ENCODE measurements around the gene TRMT10C.
"Not testable (repeated sequence)": the region's sequence is repeated elsewhere in the genome, so short reads cannot be mapped to it uniquely, and the experiment has no call there.

Gene TRMT10C

DNA sequence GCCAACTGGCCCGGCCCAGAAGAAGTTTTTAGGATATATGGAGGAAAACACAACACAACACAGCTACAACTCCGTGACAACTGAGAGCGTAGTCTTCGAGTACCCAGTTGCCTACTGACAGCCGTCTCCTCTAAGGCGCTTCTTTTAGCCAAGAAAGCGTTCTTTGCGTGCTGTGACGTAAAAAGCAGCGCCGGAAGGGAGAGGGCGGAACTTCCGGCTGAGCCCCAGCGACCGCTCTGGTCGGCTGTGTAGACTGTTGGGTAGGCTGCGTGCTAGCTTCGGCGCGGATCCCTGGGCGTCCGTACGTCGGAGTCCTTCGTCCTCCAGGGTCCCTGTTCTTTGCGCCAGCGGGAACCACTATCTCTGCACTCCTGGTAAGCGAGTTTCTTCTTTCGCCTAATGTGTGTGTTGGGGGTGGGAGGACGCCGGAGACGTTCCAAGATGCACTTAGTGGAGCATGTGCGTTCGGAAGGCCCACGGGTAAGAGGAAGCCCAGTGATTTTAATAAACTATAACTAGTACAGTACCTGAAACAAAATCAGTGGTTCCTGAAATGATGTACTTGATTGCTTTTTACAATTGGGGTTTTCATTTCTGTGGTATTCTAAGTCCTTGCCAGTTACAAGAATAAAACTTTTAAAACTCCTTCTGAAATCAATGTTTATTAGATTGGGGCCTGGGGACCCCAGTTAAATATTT is at the start of gene TRMT10C:
Gene TRMT10C, plus strand, starts transcription at position 239 of the 699 bp plus-strand sequence. CDS start 2,914 bp downstream, outside the sequence.
- peak; percentile 95 for DNase-seq (ENCODE audit: low spot score)

DNA sequence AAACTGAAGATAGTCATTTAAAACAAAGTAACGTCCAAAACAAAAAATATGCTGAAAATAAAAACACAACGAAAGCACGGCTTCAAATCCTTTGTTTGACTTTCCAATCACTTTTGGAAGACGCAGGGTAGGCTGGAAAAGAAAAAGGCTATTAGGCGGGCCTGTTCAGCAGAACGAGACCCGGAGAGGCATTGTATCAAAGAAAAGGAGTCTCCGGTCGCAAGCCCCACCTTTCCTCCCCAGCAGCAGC is 49.3 kb upstream of the TRMT10C start:
- DNase-seq (ENCODE audit: low spot score): no peak

DNA sequence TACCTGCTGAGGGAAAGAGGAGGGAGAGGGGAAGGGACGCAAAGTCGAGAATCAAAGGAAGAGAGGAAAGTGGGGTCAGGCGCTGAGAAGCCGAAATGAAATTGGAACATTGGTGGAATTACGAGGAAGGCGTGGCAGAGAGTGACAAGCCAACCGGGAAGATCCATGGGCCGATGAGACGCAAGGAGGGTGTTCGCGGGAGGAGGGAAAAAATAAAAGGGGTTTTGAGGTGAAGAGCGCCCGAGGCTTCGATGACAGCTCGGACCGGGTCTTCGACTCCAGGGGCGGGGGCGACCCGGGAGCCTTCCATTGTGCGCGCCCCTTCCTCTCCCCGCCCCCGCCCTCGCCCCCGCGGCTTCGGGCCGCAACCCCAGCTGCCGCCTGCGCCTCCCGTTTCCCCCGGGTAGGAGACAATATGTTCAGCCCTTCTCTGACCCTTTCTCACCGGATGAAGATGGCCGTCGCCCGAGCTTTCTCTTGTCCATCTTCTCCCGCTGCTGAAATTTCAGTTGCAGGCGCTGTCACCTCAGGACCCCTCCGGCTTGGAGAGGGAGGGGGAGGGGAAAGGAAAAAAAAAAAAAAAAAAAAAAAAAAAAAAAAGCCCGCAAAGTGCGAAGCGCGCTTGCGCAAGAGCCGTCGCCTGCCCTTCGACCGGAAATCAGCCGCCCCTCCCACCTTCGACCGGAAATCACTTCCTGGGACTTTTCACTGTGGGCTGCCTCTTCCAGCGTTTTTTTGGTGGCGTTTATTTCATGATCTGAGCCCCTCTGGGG is 48.8 kb upstream of the TRMT10C start, which contains the start of gene SENP7:
Gene SENP7, minus strand, starts transcription at position 567 of the 773 bp plus-strand sequence. Its CDS starts 82 bp downstream, at position 485.
- peak; percentile 98 for DNase-seq (ENCODE audit: low spot score)

DNA sequence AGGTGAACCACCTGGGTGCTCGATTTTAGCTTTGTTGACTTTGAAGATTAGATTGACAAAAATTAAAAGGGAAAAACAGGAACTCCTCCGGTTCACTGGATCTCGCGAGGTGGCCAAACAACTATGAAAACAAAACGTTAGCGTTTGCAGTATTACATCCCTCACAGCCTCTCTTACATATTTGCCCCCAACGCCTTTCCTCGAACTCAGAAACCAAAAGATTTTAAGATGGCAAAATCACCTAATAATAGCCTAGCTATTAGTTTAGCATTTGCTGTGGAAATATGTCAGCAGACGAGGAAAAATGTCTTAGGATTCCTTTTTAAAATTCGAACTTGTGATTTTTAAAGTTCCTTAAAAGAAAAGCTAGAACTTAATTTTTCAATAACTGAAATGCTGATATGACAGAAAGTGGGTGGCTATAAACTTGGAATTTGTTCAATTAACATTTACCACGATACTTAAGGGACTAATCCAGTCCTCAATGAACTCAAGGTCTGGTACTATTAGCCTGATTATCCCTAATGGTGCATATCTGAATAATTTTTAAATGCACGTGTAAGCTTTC is 48.2 kb upstream of the TRMT10C start:
- no peak for DNase-seq (ENCODE audit: low spot score)

DNA sequence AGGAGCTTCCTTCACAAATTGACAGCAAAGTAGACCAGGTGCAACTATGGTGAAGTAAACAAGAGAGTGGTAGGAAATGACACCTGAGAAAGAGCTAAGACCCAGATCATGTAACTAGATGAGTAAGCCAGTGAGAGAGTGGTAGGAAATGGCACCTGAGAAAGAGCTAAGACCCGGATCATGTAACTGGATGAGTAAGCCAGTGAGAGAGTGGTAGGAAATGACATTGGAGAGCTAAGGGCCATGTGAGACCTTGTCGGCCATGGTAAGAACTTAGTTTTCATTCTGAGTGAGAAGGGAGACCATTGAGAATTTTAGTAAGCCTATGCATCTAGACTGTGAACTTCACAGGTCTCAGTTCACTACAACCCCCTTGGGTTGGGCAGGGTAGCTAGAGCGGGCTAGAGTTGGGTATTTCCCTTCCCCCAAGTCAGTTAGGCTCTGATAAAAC is 43.2 kb upstream of the TRMT10C start:
- no peak for DNase-seq (ENCODE audit: low spot score)

DNA sequence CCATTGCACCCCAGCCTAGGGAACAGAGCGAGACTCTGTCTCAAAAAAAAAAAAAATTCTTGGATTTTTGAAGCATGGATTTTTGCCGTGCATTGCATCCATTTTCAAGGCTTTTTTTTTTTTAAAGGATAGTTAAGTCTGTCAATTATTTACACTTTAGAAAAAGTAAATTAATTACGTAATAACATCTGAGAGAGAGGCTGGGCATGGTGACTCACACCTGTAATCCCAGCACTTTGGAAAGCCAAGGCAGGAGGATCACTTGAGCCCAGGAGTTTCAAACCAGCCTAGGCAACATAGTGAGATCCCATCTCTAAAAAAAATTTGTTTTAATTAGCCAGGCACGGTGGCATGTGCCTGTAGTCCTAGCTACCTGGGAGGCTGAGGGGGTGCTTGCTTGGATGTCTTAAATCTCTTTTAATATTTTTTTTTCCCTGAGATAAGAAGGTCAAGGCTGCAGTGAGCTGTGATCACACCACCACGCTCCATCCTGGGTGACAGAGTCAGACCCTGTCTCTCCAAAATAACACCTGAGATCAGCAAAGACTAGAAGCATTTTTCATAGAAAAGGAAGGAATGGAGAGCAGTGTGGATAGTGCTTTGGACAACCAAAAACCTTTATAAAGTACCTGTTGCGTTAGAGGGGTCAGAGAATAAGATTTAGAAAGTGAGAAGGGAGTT is 41.8 kb upstream of the TRMT10C start:
- DNase-seq (ENCODE audit: low spot score): no peak

DNA sequence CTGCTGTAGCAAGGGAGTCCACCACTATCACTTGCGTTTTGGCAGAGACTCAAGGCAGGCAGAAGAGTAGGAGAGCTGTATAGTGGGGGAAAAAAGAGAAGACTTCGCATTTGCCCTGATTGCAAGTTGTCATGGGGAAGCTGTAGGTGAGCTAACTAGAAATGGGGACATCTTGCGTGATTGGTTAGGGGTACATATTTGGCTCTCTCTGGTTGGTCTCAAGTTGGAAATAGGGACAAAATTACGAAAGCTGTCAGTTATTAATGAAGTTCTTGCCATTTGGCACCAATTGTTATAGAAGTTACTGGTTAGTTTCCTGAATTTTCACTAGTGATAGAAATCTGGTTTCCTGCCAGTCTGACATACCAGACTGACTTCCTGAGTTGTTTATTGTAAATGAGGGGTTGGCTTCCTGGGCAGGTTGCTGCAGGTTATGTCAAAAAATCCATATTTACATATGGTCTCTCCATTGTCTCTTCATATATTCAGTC is 40.4 kb upstream of the TRMT10C start:
- DNase-seq (ENCODE audit: low spot score): no peak

DNA sequence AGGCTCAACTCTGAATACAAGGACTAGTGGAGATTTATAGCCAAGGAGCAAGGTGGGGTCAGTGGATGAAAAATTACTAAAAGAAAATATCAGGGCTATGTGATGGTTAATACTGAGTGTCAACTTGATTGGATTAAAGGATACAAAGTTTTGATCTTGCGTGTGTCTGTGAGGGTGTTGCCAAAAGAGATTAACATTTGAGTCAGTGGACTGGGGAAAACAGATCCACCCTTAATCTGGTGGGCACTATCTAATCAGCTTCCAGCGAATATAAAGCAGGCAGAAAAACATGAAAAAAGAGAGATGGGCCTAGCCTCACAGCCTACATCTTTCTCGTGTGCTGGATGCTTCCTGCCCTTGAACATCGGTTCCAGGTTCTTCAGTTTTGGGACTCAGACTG is 34.2 kb upstream of the TRMT10C start:
- no peak for DNase-seq (ENCODE audit: low spot score)

DNA sequence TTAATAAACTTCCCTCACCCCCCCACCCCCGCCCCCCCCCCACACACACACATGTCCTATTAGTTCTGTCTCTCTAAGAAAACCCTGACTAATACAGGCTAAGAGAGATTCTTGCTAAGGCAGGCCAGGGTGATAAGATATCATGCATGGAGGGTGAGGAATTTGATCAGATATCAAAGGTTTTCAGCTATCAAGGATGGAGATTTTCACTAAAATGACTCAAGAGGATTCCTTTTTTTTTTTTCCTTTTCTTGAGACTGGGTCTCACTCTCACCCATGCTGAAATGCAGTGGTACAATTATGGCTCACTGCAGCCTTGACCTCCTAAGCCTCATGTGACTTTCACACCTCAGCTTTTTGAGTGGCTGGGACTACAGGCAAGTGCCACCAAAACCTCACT is 33.8 kb upstream of the TRMT10C start:
- no peak for DNase-seq (ENCODE audit: low spot score)

DNA sequence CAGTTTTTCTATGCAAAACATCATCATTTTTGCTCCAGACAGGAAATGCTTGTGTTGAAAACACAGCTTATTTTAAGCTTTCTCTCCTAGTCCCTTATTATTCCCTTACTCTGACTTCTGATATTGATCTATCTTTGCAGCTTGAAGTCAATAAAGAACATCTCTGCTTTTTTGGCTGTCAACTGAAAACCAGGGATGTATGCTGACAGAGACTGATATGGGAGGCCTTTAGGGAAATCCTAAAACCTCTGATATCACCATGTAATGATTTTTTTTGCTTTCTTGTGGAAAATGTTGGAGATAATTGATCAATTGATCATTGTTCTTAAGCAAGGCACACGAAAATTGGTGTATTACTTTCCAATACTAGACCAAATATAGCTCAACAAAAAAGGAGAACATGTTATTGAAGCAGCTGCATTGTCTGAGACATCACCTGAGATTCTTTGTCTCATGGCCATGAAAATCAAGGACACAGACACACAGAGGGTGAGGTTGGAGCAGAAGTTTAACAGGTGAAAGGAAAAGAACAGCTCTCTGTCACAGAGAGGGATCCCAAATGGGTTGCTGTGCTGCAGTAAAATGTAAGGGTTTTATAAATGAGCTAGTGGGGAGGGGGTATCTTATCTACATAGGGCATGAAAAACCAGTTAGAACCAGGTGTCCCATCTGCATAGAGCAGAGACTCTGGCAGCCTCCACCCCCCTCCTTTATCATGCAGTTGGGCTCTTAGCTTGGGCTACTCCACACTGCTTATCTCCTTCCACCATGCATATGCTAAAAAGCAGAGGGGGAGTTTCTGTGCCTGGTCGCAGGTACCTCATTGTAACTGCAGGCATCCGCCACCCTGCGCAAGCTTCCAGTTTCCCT is 31.6 kb upstream of the TRMT10C start:
- no peak for DNase-seq (ENCODE audit: low spot score)

DNA sequence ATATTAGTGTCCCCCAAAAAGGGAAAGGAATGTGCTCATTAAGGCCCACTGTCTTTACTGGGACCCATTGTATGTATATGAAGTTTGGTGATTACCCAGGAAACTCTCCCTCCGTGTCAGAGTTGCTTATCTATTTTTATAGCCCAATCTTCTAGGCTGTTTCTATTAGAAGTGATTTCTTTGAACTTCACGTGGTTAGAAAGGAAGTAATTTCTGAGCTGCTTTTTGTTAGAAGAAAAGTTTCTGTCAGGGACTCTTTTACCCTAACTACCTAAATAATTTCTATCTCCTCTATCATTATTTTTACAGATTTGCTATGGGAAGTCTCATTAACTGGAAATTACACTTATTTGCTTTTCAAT is 31.0 kb upstream of the TRMT10C start:
- no peak for DNase-seq (ENCODE audit: low spot score)

DNA sequence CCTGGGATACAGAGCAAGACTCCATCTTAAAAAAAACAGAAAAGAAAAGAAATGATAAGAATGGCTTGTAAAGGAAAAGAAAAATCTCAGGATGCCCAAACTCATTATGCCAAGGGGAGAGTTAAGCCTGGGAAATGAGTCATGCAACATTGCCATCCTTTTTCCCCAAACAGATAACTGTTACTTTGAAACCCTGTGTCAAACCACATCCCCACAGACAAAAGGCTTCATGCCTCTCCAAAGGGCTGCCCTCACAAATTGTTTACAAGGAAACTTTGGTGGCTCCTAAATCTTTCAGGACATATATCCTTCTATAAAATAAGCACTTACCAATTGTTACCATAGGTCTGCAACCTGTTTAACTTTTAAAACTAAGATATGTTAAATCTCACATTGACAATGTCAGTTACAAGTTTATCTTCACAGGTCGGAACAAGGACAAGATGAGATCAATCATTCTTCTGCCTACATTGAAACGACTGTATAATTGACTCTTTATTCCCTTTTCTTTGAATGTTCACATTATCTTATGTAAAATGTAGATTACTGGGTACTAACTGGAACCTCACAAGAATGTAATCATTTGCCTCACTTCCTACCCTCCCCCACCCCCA is 30.1 kb upstream of the TRMT10C start:
- no peak for DNase-seq (ENCODE audit: low spot score)

DNA sequence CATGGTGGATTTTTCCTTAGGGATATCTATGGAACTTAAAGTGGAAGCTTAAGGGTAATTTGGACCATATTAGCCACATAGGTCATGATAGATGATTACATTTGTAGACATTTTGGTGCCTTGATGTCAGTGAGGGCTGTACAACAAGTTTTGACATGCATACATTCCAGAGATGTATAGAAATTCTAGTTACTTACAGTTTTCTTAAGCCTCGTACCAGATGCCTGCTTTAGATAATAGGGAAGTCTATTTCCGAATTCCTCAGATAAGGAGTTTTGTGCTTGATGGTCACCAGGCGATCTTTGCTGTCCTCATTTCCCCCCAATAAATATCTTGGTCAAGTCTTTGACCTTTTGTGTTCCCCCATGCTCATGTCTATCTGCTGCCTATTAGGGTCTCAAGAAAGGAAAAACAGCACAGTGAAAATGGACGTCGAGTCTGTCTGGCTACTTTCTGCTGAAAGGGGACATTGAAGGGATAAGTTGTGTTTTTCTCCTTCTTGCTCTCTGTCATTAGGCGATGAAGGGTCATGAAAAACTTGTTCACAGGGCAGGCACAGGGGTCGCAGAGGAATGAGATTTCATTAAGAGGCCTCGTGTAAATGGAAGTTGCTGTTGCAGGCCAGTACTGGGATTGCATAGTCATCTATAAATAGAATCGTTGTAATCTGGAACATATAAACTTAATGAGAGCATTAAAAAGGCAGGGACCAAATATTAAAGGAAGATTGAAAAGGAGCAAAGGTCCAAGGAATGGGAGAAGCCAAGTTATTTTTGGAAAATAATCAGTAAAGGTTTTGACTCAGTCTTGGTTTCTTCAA is 28.7 kb upstream of the TRMT10C start:
- DNase-seq (ENCODE audit: low spot score): peak; percentile 11

DNA sequence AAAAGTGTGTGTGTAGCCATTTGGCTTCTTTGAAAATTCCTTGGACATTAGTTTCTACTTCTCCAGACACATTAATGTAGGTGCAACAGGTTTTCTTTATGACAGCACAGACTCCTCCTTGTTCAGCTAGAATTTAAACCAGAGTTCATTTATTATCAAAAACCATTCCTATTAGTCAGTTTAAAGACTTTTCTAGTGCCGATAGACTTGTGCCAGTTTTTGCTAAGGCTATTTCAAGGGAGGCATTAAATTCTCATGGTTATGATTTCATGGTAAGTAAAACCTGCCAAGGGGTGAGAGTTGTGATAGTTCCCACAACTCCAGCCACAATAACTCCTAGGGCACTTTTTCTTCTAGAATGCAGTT is 28.1 kb upstream of the TRMT10C start:
- DNase-seq (ENCODE audit: low spot score): no peak

DNA sequence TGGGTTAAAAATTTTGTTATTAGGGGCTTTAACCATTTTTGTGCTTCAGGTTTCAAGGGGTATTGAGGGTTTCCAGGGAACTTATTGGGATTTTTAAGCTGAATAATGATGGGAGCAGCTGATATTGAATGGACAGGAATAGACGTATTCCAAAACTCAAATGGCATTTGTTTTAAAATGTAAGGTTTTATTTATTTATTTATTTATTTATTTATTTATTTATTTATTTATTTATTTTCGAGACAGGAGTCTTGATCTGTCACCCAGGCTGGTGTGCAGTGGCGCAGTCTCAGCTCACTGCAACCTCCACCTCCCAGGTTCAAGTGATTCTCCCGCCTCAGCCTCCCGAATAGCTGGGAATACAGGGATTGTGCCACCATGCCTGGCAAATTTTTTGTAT is 26.4 kb upstream of the TRMT10C start:
- DNase-seq (ENCODE audit: low spot score): no peak

DNA sequence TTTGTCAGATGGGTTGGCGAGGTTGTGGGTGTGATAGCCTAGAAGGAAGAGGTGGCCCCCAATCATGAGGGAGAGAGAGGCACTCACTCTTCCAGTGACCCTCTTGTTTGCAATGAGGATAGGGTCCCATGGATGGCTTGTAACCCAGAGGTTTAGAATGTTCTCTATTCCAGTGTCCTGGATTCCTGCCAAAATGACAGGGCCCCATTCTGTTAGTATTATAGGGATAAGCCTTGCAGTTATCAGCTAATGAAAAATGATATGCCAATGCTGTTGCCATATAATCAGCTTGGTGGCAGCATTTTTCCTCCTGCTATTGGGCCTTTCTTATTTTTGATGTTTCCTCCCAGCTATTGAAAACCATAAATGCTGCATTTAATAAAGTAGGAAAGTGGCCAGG is 25.4 kb upstream of the TRMT10C start:
- DNase-seq (ENCODE audit: low spot score): no peak

DNA sequence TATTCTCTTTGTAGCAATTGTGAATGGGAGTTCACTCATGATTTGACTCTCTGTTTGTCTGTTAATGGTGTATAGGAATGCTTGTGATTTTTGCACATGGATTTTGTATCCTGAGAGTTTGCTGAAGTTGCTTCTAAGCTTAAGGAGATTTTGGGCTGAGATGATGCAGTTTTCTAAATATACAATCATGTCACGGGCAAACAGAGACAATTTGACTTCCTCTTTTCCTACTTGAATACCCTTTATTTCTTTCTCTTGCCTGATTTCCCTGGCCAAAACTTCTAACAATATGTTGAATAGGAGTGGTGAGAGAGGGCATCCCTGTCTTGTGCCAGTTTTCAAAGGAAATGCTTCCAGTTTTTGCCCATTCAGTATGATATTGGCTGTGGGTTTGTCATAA is 24.7 kb upstream of the TRMT10C start:
- not testable (repeated sequence) for DNase-seq (ENCODE audit: low spot score)

DNA sequence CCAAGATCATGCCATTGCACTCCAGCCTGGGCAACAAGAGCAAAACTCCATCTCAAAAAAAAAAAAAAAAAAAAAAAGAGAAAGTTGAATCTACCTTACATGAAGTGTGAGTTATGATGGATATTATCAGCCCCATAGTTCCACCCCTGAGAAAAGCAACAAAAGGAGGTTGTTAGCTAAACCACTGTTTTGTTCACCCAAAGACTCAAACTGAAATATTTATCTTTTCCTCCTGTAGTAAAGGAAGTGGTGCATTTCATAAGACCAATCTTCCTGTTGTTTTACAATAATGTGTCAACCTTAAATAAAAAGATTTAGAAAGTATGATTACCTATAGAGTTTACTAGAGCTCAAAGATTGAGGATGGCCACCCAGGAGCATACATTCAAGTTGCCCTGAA is 18.7 kb upstream of the TRMT10C start:
- no peak for DNase-seq (ENCODE audit: low spot score)

DNA sequence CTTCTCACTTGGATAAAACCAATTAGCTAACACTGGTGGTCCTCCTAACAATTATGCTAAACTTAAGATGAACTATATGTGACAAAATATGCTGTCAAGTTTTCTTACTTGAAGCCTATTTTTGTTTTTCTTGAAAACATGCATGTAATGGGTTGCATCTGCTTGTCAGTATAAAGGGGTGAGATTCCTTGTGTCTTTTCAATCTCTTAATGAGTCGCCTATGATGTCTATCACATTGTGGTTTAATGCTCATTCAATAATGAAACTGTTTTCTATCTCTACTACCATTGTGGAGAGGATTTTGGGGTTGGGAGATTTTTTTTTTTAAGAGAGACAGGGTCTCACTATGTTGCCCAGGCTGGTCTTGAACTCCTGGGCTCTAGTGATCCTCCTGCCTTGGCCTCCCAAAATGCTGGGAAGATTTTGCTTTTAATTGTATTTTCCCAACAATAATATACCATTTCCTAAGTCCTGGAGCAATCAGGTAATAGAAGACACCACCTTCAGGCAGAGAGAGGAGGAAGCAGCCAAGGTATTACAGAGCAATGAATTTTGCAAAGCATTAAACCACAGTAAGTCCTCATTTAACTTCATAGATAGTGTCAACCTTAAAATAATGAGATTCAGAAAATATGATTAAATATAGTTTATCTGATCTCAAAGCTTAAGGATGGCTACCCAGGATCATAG is 17.4 kb upstream of the TRMT10C start:
- DNase-seq (ENCODE audit: low spot score): no peak
